GM12878 (cell line): ENCODE data around the gene AFMID. TPM values are rescaled to one million over a fixed set of nuclear protein-coding genes. Genes with fewer than 3 reads are reported as not detected.
A peak's percentile ranks its signal among the peaks of the same experiment; 100 is the strongest.

Experiments used
- ATAC-seq: fragments of 200-7000 bp; cut with Tn5 transposase; 3 replicates; pipeline ENCODE4 v1.9.1; 2020; ENCODE audit warnings: mild to moderate bottlenecking, moderate library complexity
- BruUV-seq: library from RNA; stranded (reverse); fragments of 400-500 nt; replicated peaks from 2 replicates; lab custom pipeline; 2021; lab: Mats Ljungman, UMichigan
- CTCF ChIA-PET: fragments of 300-600 bp; sonication (Branson Sonifier 250); formaldehyde crosslinking; extraction: SDS; loops from one replicate; lab custom pipeline; 2021; ENCODE audit warnings: inconsistent platforms; lab: Yijun Ruan, JAX
- POLR2A ChIA-PET: fragments of 350-600 bp; formaldehyde crosslinking; extraction: SDS; loops from one replicate; lab custom pipeline; 2021; ENCODE audit warnings: inconsistent platforms; lab: Charles Lee
- RAD21 ChIA-PET: fragments of 300-600 bp; sonication (Branson Sonifier 250); formaldehyde crosslinking; loops from one replicate; lab custom pipeline; 2023; ENCODE audit warnings: antibody characterized with exemption; ENCODE audit not compliant: unreplicated experiment; lab: Charles Lee
- SMC1A ChIA-PET: fragments of 300-600 bp; sonication (Branson Sonifier 250); formaldehyde crosslinking; loops from one replicate; lab custom pipeline; 2023; ENCODE audit not compliant: unreplicated experiment, uncharacterized antibody; lab: Charles Lee
- DNase-seq: peaks from one replicate; pipeline ENCODE4 v3.0.0-alpha.2; 2011; ENCODE audit warnings: low read depth, low spot score
- FAIRE-seq: peaks from 3 replicates; lab custom pipeline; 2011; peaks lifted over from hg19 to GRCh38; lab: Jason Lieb, UNC
- H2AFZ ChIP-seq: 2 replicates; pipeline ENCODE4 v1.6.0; 2011; ENCODE audit warnings: low read depth, low read length, control low read depth; ENCODE audit not compliant: control insufficient read depth
- H3K27ac ChIP-seq: 2 replicates; pipeline ENCODE4 v1.5.1; 2011; ENCODE audit warnings: control low read depth; ENCODE audit not compliant: control insufficient read depth, insufficient read depth
- H3K27me3 ChIP-seq, 2 experiments: replicated peaks in 1 of 2; 2 replicates each; pipeline versions ENCODE4 v1.6.0 to v1.6.1; 2011; ENCODE audit warnings: low read length in 1 of 2; ENCODE audit not compliant: control insufficient read depth in 2 of 2, insufficient read depth in 2 of 2
- H3K36me3 ChIP-seq, 2 experiments: 2 replicates each; pipeline ENCODE4 v1.5.1; 2011; ENCODE audit warnings: low read length in 1 of 2; ENCODE audit not compliant: control insufficient read depth in 2 of 2, insufficient read depth in 2 of 2
- H3K4me1 ChIP-seq: 2 replicates; pipeline ENCODE4 v1.6.1; 2011; ENCODE audit warnings: mild to moderate bottlenecking, low read length, moderate library complexity, mixed read lengths; ENCODE audit not compliant: control insufficient read depth, insufficient read depth
- H3K4me2 ChIP-seq: 2 replicates; pipeline ENCODE4 v1.6.0; 2011; ENCODE audit warnings: control low read depth; ENCODE audit not compliant: control insufficient read depth, insufficient read depth
- H3K4me3 ChIP-seq: fragments of 200-600 bp; sonication (generic); 2 replicates; pipeline ENCODE4 v1.5.1; 2016
- H3K79me2 ChIP-seq: 2 replicates; pipeline ENCODE4 v1.6.0; 2011; ENCODE audit warnings: low read length; ENCODE audit not compliant: control insufficient read depth, insufficient read depth
- H3K9ac ChIP-seq: 2 replicates; pipeline ENCODE4 v1.8.0; 2011; ENCODE audit warnings: low read length, control low read depth, mixed read lengths; ENCODE audit not compliant: control insufficient read depth, insufficient read depth
- H3K9me3 ChIP-seq: replicated peaks from 3 replicates; pipeline ENCODE4 v1.5.1; 2011; ENCODE audit warnings: mild to moderate bottlenecking, low read length; ENCODE audit not compliant: control insufficient read depth, insufficient read depth
- H4K20me1 ChIP-seq: 2 replicates; pipeline ENCODE4 v1.6.0; 2011; ENCODE audit not compliant: control insufficient read depth, insufficient read depth
- CBX3 ChIP-seq: fragments of 200-600 bp; sonication (generic); IDR thresholded peaks from 2 replicates; pipeline ENCODE4 v1.6.1; 2016; ENCODE audit warnings: low read depth, borderline replicate concordance
- EP300 ChIP-seq, 2 experiments: fragments of 150-350 bp in 1 of 2; IDR thresholded peaks; 2 replicates each; pipeline ENCODE4 v1.6.1; 2011 to 2012; ENCODE audit warnings: low read depth in 2 of 2, low read length in 2 of 2, borderline replicate concordance in 1 of 2, improper control_type of control experiment in 1 of 2, inconsistent platforms in 1 of 2; ENCODE audit not compliant: control insufficient read depth in 1 of 2
- HDAC6 ChIP-seq: fragments of 200-600 bp; sonication (generic); IDR thresholded peaks from one replicate; pipeline ENCODE4 v1.8.0; 2017; ENCODE audit warnings: antibody characterized with exemption; ENCODE audit not compliant: unreplicated experiment
- MAX ChIP-seq: IDR thresholded peaks from 2 replicates; pipeline ENCODE4 v1.6.1; 2012; ENCODE audit warnings: low read depth, low read length, improper control_type of control experiment
- NBN ChIP-seq: fragments of 450-650 bp; IDR thresholded peaks from 2 replicates; pipeline ENCODE4 v1.6.1; 2016
- PAX5 ChIP-seq: IDR thresholded peaks from 2 replicates; pipeline ENCODE4 v1.6.1; 2011; ENCODE audit warnings: low read depth, low read length, borderline replicate concordance
- POLR2AphosphoS5 ChIP-seq: IDR thresholded peaks from 2 replicates; pipeline ENCODE4 v1.6.1; 2011; ENCODE audit warnings: mild to moderate bottlenecking, low read length, inconsistent platforms
- POU2F2 ChIP-seq: IDR thresholded peaks from 3 replicates; pipeline ENCODE4 v1.6.1; 2011; ENCODE audit warnings: low read depth, mild to moderate bottlenecking, low read length, borderline replicate concordance
- SIN3A ChIP-seq: IDR thresholded peaks from 2 replicates; pipeline ENCODE4 v1.6.1; 2012; ENCODE audit warnings: low read depth, low read length, improper control_type of control experiment
- SIX5 ChIP-seq: IDR thresholded peaks from 2 replicates; pipeline ENCODE4 v1.6.1; 2011; ENCODE audit warnings: mild to moderate bottlenecking, low read depth, low read length, moderate library complexity; ENCODE audit not compliant: severe bottlenecking
- SPI1 ChIP-seq: IDR thresholded peaks from 2 replicates; pipeline ENCODE4 v1.6.1; 2011; ENCODE audit warnings: low read depth, mild to moderate bottlenecking, low read length, moderate library complexity, borderline replicate concordance; ENCODE audit not compliant: insufficient read depth
- ZNF24 ChIP-seq: fragments of 450-650 bp; IDR thresholded peaks from 2 replicates; pipeline ENCODE4 v1.6.1; 2017; ENCODE audit warnings: antibody characterized with exemption, mild to moderate bottlenecking
- ZNF384 ChIP-seq: IDR thresholded peaks from 2 replicates; pipeline ENCODE4 v1.6.1; 2012; ENCODE audit warnings: low read depth, mild to moderate bottlenecking, low read length, improper control_type of control experiment, borderline replicate concordance
- WGBS: methylation state at CpG from one replicate; pipeline ENCODE4 v1.1.6; 2016; ENCODE audit warnings: low lambda C conversion rate; ENCODE audit not compliant: insufficient replicate concordance, insufficient coverage; ENCODE audit errors: missing lambda C conversion rate; 5-methylcytosine and 5-hydroxymethylcytosine counted together
- in situ Hi-C: fragments of 300-500 bp; cut with MboI; formaldehyde crosslinking; loops from 9 replicates; pipeline ENCODE4 v1.14.3; 2018; ENCODE audit warnings: mixed read lengths
- intact Hi-C: fragments of 100-400 bp; cut with micrococcal nuclease; formaldehyde crosslinking; loops from one replicate; pipeline ENCODE4 v1.14.2; 2022; ENCODE audit not compliant: unreplicated experiment
- polyA plus RNA-seq, 11 experiments: library from polyadenylated mRNA; depleted of rRNA in 4 of 11; unstranded in 6 of 11; stranded (reverse) in 5 of 11; fragments of >200 nt; fragmentation: Nextera tagmentation in 4 of 11; fragmentation: Illumina TruSeq in 1 of 11; extraction: Ambion mirVana in 4 of 11; extraction: Trizol in 1 of 11; gene quantifications; 1 replicate in 1 of 11; 2 replicates in 10 of 11; pipeline versions ENCODE4 v1.2.1 to v1.2.3, GENCODE V29; 2011 to 2016; ENCODE audit warnings: inconsistent platforms in 2 of 11, missing spikeins in 2 of 11, low read depth in 1 of 11
- total RNA-seq, 4 experiments: library from RNA; depleted of rRNA in 3 of 4; stranded (reverse); fragments of >200 nt in 3 of 4; fragmentation: Illumina TruSeq in 1 of 4; extraction: Trizol in 1 of 4; gene quantifications; 2 replicates each; pipeline versions ENCODE4 v1.2.1 to v1.2.3, GENCODE V29; 2013 to 2021

Gene AFMID
- total and polyA plus RNA-seq, 10 of the 15 experiments (the other 5 are each of a cell fraction or from before 2014, with no cell fraction given): 36.1 to 98.8 (median 51.6) TPM

GRCh38 chr17:78255029-78255656 lies 68.0 kb downstream of the AFMID start (continued):
- TF ChIP-seq ZNF384: no peak
- TF ChIP-seq POLR2AphosphoS5: no peak
- no peak for TF ChIP-seq HDAC6
- TF ChIP-seq SIX5: no peak
- TF ChIP-seq MAX: no peak
- TF ChIP-seq NBN: no peak
- TF ChIP-seq POU2F2: no peak
- TF ChIP-seq SIN3A: no peak
- no peak for TF ChIP-seq ZNF24
- TF ChIP-seq EP300 (IDR thresholded peaks at IDR 0.05; ENCODE audit: borderline replicate concordance in 1 of 2, control insufficient read depth in 1 of 2, low read depth in 2 of 2, low read length in 2 of 2): no peak
- TF ChIP-seq PAX5: no peak

DNA sequence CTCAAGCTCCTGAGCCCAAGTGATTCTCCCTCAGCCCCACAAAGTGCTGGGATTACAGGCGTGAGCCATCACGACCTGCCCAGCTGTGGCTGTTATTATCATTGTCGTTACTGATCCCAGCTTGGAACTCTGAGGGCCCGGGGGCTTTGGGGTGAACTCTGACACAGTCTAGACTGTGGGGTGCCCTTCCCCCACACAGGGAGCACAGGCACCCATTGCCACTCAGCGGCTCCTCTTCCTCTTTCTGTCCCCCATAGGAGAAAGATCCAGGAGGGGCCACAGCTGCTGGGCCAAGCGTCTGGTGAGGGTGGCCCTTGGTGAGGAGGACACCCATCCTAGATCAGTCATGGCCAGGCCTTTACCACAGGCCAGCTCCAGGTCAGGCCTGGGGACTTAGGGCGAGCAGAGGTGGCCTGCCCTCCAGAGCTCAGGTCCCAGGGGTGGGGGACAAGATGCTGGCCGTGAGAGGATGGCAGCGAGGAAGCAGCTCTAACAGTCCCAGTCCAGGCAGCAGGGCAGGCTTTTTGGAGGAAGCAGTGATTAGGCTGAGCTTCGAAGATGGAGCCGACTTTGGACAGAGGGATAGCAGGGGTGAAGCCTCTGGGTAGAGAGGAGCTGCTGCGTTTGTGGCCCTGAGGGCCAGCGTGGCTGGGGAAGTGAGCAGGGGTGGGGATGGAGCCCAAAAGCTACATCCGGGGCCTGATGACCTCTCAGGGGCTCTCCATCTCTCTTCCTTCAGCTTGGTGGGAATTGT lies 69.0 kb downstream of the AFMID start:
- no peak for FAIRE-seq
- no peak for ATAC-seq
- TF ChIP-seq CBX3 (no peak), SPI1 (0 out of 2 replicates have a peak, but pooled peaks have one; percentile 5)
- Histone ChIP-seq H3K4me3 (no peak overlapping the region), H3K9me3 (no peaks in the 10 kb centered on the region), H3K79me2 (no peaks in the 10 kb centered on the region), H3K27ac (no peak overlapping the region), H3K36me3 (no peaks in the 10 kb centered on the region), H4K20me1 (no peaks in the 10 kb centered on the region), H3K4me1 (peaks cover 49% of the 10 kb centered on the region), H3K27me3 (no peaks in the 10 kb centered on the region), H2AFZ (no peak overlapping the region), H3K9ac (no peak overlapping the region), H3K4me2 (no peak overlapping the region)
- BruUV-seq: no TSS peak
- in situ Hi-C loops: no loop called here
- intact Hi-C loops: no loop called here
- ChIA-PET POLR2A (interaction anchor here (0.6 to 1.6 kb wide), 4 partner anchors 14 to 131 kb away, joined by 3 read pairs; no protein-coding TSS in a partner anchor), RAD21 (interaction anchor here (1.7 kb wide), 1 partner anchor 168 kb away, joined by 3 read pairs; no protein-coding TSS in a partner anchor), CTCF (interaction anchor here (0.9 to 2.1 kb wide), 6 partner anchors 9 to 243 kb away, joined by 3 to 8 read pairs (median 4); no protein-coding TSS in a partner anchor), SMC1A (interaction anchor here (0.8 to 1.1 kb wide), 2 partner anchors 100 to 132 kb away, joined by 3 read pairs; no protein-coding TSS in a partner anchor)
- no peak for DNase-seq
- WGBS: 34% methylated on average over 14 of the region's 14 CpGs
